Spleen (tissue), 7 donors: ENCODE results near the gene POLR2H.

Source experiments
- POLR2A ChIP-seq, 3 donors: fragments of 450-650 bp; IDR thresholded peaks; one replicate each; pipeline ENCODE4 v1.5.1; 2017; ENCODE audit warnings: antibody characterized with exemption in 3 of 3, mild to moderate bottlenecking in 1 of 3
- POLR2AphosphoS5 ChIP-seq, 3 donors: sonication (generic); formaldehyde crosslinking; IDR thresholded peaks; one replicate each; pipeline ENCODE4 v1.5.1; 2017; ENCODE audit warnings: antibody characterized with exemption in 3 of 3
- TF ChIP-seq, protein P1 (sequence below), 11 experiments: fragments of 200-600 bp in 7 of 11; fragments of 450-650 bp in 4 of 11; sonication (generic) in 4 of 11; IDR thresholded peaks in 8 of 11; conservative IDR thresholded peaks in 3 of 11; 1 replicate in 7 of 11; 2 replicates in 4 of 11; pipeline versions ENCODE4 v1.4.0 to v1.8.0; 2016 to 2021; ENCODE audit warnings: antibody characterized with exemption in 11 of 11, inconsistent platforms in 4 of 11, mild to moderate bottlenecking in 1 of 11
- donor health status: DM: no; HTN: no; CAD: no; lungs with moderate emphysema.
- donor health status: DM: no; HTN: no; CAD: no.
- donor health status: DM: no; HTN: no; CAD: no.

DNA sequence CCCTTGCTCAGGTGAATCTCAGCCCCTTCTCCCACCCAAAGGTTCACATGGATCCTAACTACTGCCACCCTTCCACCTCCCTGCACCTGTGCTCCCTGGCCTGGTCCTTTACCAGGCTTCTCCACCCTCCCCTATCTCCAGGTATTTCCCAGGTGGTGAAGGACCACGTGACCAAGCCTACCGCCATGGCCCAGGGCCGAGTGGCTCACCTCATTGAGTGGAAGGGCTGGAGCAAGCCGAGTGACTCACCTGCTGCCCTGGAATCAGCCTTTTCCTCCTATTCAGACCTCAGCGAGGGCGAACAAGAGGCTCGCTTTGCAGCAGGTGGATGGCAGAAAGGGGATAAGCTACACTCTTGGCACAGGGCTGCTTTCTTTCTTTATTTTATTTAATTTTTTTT lies 19.6 kb upstream of the POLR2H start:
- TF ChIP-seq POLR2A (IDR thresholded peaks at IDR 0.05) (no peak), POLR2AphosphoS5 (IDR thresholded peaks at IDR 0.05) (no peak)
- TF ChIP-seq, protein P1, sequence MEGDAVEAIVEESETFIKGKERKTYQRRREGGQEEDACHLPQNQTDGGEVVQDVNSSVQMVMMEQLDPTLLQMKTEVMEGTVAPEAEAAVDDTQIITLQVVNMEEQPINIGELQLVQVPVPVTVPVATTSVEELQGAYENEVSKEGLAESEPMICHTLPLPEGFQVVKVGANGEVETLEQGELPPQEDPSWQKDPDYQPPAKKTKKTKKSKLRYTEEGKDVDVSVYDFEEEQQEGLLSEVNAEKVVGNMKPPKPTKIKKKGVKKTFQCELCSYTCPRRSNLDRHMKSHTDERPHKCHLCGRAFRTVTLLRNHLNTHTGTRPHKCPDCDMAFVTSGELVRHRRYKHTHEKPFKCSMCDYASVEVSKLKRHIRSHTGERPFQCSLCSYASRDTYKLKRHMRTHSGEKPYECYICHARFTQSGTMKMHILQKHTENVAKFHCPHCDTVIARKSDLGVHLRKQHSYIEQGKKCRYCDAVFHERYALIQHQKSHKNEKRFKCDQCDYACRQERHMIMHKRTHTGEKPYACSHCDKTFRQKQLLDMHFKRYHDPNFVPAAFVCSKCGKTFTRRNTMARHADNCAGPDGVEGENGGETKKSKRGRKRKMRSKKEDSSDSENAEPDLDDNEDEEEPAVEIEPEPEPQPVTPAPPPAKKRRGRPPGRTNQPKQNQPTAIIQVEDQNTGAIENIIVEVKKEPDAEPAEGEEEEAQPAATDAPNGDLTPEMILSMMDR (IDR thresholded peaks at IDR 0.05 in 8 of 11, conservative IDR thresholded peaks at IDR 0.05 in 3 of 11), result no peak
